HG02588 (cell line): ENCODE measurements around the gene HFM1.

ENCODE experiments used
- ATAC-seq: cut with Tn5 transposase; IDR thresholded peaks from one replicate; pipeline ENCODE4 v1.9.1; 2021; ENCODE audit warnings: mild to moderate bottlenecking, moderate library complexity; ENCODE audit not compliant: unreplicated experiment

HFM1 gene

GRCh38 chr1:91245435-91245834, 159.2 kb downstream of the HFM1 start:
- no peak for ATAC-seq

GRCh38 chr1:91244737-91245136, 159.9 kb downstream of the HFM1 start:
- no peak for ATAC-seq

GRCh38 chr1:91243171-91243570, 161.5 kb downstream of the HFM1 start:
- no peak for ATAC-seq

DNA sequence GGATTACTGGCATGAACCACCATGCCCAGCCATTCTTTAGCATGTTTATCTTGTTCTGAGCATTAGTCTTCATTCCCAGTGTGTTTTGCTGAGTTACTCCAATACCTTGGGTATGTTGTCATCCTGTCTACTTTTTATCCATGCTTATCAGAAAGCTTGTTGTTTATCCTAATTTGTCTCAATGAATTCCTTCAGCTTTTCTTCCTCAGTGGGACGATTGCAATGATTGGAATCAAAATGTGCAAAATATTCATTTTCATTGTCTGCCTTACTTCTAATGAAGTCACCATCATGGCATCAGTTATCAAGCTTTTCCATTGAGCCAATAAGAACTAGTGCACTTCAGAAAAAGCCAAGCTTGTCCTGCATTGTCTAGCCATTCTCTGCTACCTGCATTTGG, 170.5 kb downstream of the HFM1 start:
- ATAC-seq, result no peak

GRCh38 chr1:91226741-91227140, 177.9 kb downstream of the HFM1 start:
- no peak for ATAC-seq

GRCh38 chr1:91224878-91225277, 179.8 kb downstream of the HFM1 start:
- ATAC-seq, result no peak

DNA sequence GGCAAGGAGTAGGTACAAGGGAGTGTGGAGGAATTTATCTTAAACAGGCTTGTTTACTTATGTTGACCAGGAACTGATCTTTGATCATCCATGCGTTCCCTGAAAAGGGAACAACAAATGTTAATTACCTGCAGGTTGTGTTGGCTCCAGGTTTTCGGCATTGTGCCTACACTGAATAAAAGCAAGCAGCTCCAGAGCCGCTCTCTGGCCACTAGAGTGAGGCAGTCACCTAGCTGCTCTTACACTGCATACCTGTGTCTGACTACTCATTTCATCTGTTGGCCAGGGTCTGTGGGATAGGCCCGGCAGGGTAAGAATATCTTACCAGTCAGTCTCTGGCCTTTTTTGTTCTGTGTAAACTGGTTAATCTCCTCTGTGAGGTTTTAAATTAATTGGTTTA, 183.6 kb downstream of the HFM1 start:
- no peak for ATAC-seq

GRCh38 chr1:91217911-91218310, 186.7 kb downstream of the HFM1 start:
- no peak for ATAC-seq
